H9 (cell line): ENCODE data around the gene VGF. TPM values are rescaled to one million over a fixed set of nuclear protein-coding genes. Genes with fewer than 3 reads are reported as not detected.

Experiments used
- DNase-seq: peaks from one replicate; pipeline ENCODE4 v3.0.0-alpha.2; 2017
- H2AFZ ChIP-seq: one replicate; pipeline ENCODE4 v1.6.1; 2013; ENCODE audit warnings: mild to moderate bottlenecking, low read length, control low read depth, moderate library complexity
- H2AK5ac ChIP-seq: 2 replicates; pipeline ENCODE4 v1.6.1; 2013; ENCODE audit warnings: low read length, control low read depth, mixed read lengths; ENCODE audit not compliant: insufficient read length
- H2BK120ac ChIP-seq: one replicate; pipeline ENCODE4 v1.6.1; 2013; ENCODE audit warnings: low read depth, mild to moderate bottlenecking, low read length, control low read depth, inconsistent platforms; ENCODE audit not compliant: poor library complexity, severe bottlenecking
- H2BK12ac ChIP-seq: 2 replicates; pipeline ENCODE4 v1.6.1; 2013; ENCODE audit warnings: low read length, control low read depth, mixed read lengths, low read depth; ENCODE audit not compliant: insufficient read length
- H2BK15ac ChIP-seq: 2 replicates; pipeline ENCODE4 v1.6.1; 2013; ENCODE audit warnings: low read depth, low read length, control low read depth
- H2BK20ac ChIP-seq: one replicate; pipeline ENCODE4 v1.6.1; 2013; ENCODE audit warnings: low read depth, mild to moderate bottlenecking, low read length, control low read depth, inconsistent platforms; ENCODE audit not compliant: poor library complexity, severe bottlenecking
- H2BK5ac ChIP-seq: 2 replicates; pipeline ENCODE4 v1.6.1; 2013; ENCODE audit warnings: low read length, control low read depth, mixed read lengths; ENCODE audit not compliant: insufficient read length
- H3K14ac ChIP-seq: 2 replicates; pipeline ENCODE4 v1.6.1; 2013; ENCODE audit warnings: low read length, control low read depth; ENCODE audit not compliant: insufficient read depth
- H3K18ac ChIP-seq: 2 replicates; pipeline ENCODE4 v1.6.1; 2013; ENCODE audit warnings: low read depth, mild to moderate bottlenecking, mixed read lengths, low read length, control low read depth; ENCODE audit not compliant: insufficient read length
- H3K23ac ChIP-seq: 2 replicates; pipeline ENCODE4 v1.6.1; 2013; ENCODE audit warnings: low read length, control low read depth, mixed read lengths, low read depth; ENCODE audit not compliant: insufficient read length
- H3K23me2 ChIP-seq: 2 replicates; pipeline ENCODE4 v1.6.1; 2013; ENCODE audit warnings: low read depth, mild to moderate bottlenecking, mixed read lengths, low read length, control low read depth; ENCODE audit not compliant: insufficient read length, poor library complexity, severe bottlenecking
- H3K27ac ChIP-seq: 2 replicates; pipeline ENCODE4 v1.5.1; 2013; ENCODE audit warnings: low read length, control low read depth, mixed read lengths, low read depth; ENCODE audit not compliant: insufficient read length
- H3K27me3 ChIP-seq: 2 replicates; pipeline ENCODE4 v1.6.1; 2013; ENCODE audit warnings: low read length, control low read depth, inconsistent platforms; ENCODE audit not compliant: insufficient read depth
- H3K4ac ChIP-seq: 2 replicates; pipeline ENCODE4 v1.6.1; 2013; ENCODE audit warnings: low read depth, mild to moderate bottlenecking, control low read depth, inconsistent platforms, low read length, moderate library complexity
- H3K4me1 ChIP-seq: 2 replicates; pipeline ENCODE4 v1.6.1; 2013; ENCODE audit warnings: low read length, control low read depth, inconsistent platforms; ENCODE audit not compliant: insufficient read depth
- H3K4me2 ChIP-seq: 2 replicates; pipeline ENCODE4 v1.6.1; 2013; ENCODE audit warnings: low read length, control low read depth, mixed read lengths; ENCODE audit not compliant: insufficient read length, insufficient read depth
- H3K56ac ChIP-seq: 2 replicates; pipeline ENCODE4 v1.6.1; 2013; ENCODE audit warnings: low read depth, mild to moderate bottlenecking, mixed read lengths, low read length, control low read depth; ENCODE audit not compliant: insufficient read length
- H3K79me1 ChIP-seq: 2 replicates; pipeline ENCODE4 v1.6.1; 2013; ENCODE audit warnings: low read depth, mild to moderate bottlenecking, moderate library complexity, low read length, control low read depth, inconsistent platforms; ENCODE audit not compliant: insufficient read depth, poor library complexity, severe bottlenecking
- H3K79me2 ChIP-seq: 2 replicates; pipeline ENCODE4 v1.6.1; 2013; ENCODE audit warnings: low read length, control low read depth, inconsistent platforms; ENCODE audit not compliant: insufficient read depth
- H3K9ac ChIP-seq: 2 replicates; pipeline ENCODE4 v1.6.1; 2013; ENCODE audit warnings: low read length, control low read depth, mixed read lengths; ENCODE audit not compliant: insufficient read length; ENCODE audit errors: extremely low read depth
- H3K9me3 ChIP-seq: one replicate; pipeline ENCODE4 v1.6.1; 2013; ENCODE audit warnings: low read depth, low read length, inconsistent platforms; ENCODE audit not compliant: control insufficient read depth
- H3T11ph ChIP-seq: one replicate; pipeline ENCODE4 v1.6.1; 2013; ENCODE audit warnings: mild to moderate bottlenecking, low read length, control low read depth, inconsistent platforms
- H4K20me1 ChIP-seq: one replicate; pipeline ENCODE4 v1.6.1; 2013; ENCODE audit not compliant: control insufficient read depth, insufficient read length, insufficient read depth
- H4K5ac ChIP-seq: 2 replicates; pipeline ENCODE4 v1.6.1; 2013; ENCODE audit warnings: low read depth, mild to moderate bottlenecking, mixed read lengths, low read length, control low read depth; ENCODE audit not compliant: insufficient read length
- H4K8ac ChIP-seq: replicated peaks from 2 replicates; pipeline ENCODE4 v1.6.1; 2013; ENCODE audit warnings: low read length, control low read depth, mixed read lengths, low read depth; ENCODE audit not compliant: insufficient read length
- H4K91ac ChIP-seq: 2 replicates; pipeline ENCODE4 v1.6.1; 2013; ENCODE audit warnings: low read depth, mild to moderate bottlenecking, moderate library complexity, mixed read lengths, low read length, control low read depth; ENCODE audit not compliant: insufficient read length
- H3K27ac Mint-ChIP-seq, 3 experiments: 2 replicates in 2 of 3; 3 replicates in 1 of 3; pipeline ENCODE4 v1.8.0; 2020 to 2021; ENCODE audit warnings: mixed read lengths in 3 of 3, mild to moderate bottlenecking in 1 of 3, moderate library complexity in 1 of 3
- H3K27me3 Mint-ChIP-seq: 2 replicates; pipeline ENCODE4 v1.8.0; 2021; ENCODE audit warnings: low read depth, mild to moderate bottlenecking, moderate library complexity, mixed read lengths
- H3K36me3 Mint-ChIP-seq, 3 experiments: 2 replicates in 2 of 3; 3 replicates in 1 of 3; pipeline ENCODE4 v1.8.0; 2020 to 2021; ENCODE audit warnings: low read depth in 3 of 3, mixed read lengths in 3 of 3; ENCODE audit not compliant: insufficient read depth in 1 of 3
- H3K4me1 Mint-ChIP-seq, 2 experiments: 2 replicates each; pipeline ENCODE4 v1.8.0; 2020; ENCODE audit warnings: mixed read lengths in 2 of 2
- H3K4me3 Mint-ChIP-seq, 2 experiments: 2 replicates in 1 of 2; 3 replicates in 1 of 2; pipeline ENCODE4 v1.8.0; 2020 to 2021; ENCODE audit warnings: mild to moderate bottlenecking in 2 of 2, mixed read lengths in 2 of 2, moderate library complexity in 1 of 2
- H3K9me3 Mint-ChIP-seq, 2 experiments: 2 replicates in 1 of 2; 3 replicates in 1 of 2; pipeline ENCODE4 v1.8.0; 2020; ENCODE audit warnings: mild to moderate bottlenecking in 2 of 2, mixed read lengths in 2 of 2, moderate library complexity in 1 of 2
- CTCF ChIP-seq: fragments of 200-600 bp; sonication (generic); conservative IDR thresholded peaks from 3 replicates; pipeline ENCODE4 v1.8.0; 2021; ENCODE audit warnings: antibody characterized with exemption, mild to moderate bottlenecking
- WGBS: extraction: QIAGEN DNeasy Blood & Tissue Kit; methylation state at CpG from one replicate; pipeline ENCODE4 v1.1.7; 2013; ENCODE audit warnings: missing lambda C conversion rate, low lambda C conversion rate, mixed read lengths; ENCODE audit not compliant: insufficient read length; ENCODE audit errors: extremely low coverage; 5-methylcytosine and 5-hydroxymethylcytosine counted together
- total RNA-seq: library from RNA; stranded (reverse); gene quantifications from 2 replicates; pipeline ENCODE4 v1.2.1, GENCODE V29; 2021

Gene VGF
- total RNA-seq, 1 experiment from 2014 or later, result 37.1 TPM

DNA sequence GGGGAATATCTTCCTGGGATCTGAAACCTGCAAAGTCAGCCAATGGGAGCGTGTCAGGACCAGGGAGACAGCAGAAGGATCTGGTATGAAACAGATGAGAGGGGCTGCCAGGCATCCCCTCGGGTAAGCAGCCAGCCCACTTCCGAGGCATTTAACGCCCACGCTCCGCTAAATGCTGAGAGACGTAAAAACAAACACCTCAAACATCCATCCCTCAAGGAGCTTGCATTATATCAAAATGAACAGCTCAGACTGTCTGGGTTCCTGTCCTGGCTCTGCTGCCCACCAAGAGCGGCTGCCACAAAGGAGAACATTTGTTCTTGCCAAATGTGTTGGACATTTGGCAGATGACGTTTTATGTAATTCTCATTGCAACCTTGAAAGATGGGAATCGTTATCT lies 45.5 kb downstream of the VGF start:
- H3K27me3 ChIP-seq, result no peaks in the 10 kb centered on the region
- no peaks in the 10 kb centered on the region for H4K20me1 ChIP-seq
- H3K79me2 ChIP-seq, result no peaks in the 10 kb centered on the region
- no peak overlapping the region for H3T11ph ChIP-seq
- Mint-ChIP-seq H3K27ac (peak overlapping the region in 1 of 3 experiments; percentile 38; a peak in 1 of 7 replicates), H3K4me3 (no peak overlapping the region), H3K4me1 (peaks cover 25 to 35% of the 10 kb centered on the region in 2 experiments), H3K36me3 (no peaks in the 10 kb centered on the region; a peak in 1 of 7 replicates), H3K27me3 (peaks cover 1% of the 10 kb centered on the region; the same call in 1 of the 2 replicates), H3K9me3 (peaks cover 0 to 2% of the 10 kb centered on the region in 2 experiments; a peak in 1 of 5 replicates)
- TF ChIP-seq CTCF, result no peak
- H3K18ac ChIP-seq, result no peak overlapping the region
- no peaks in the 10 kb centered on the region for H3K23me2 ChIP-seq
- no peaks in the 10 kb centered on the region for H3K79me1 ChIP-seq
- H2BK15ac ChIP-seq, result no peak overlapping the region
- H3K27ac ChIP-seq, result no peak overlapping the region
- H2BK12ac ChIP-seq, result no peak overlapping the region
- no CpG with 5 or more reads among the region's 10 CpGs for WGBS
- no peak overlapping the region for H4K5ac ChIP-seq
- H4K8ac ChIP-seq, result no peak overlapping the region
- H3K23ac ChIP-seq, result no peak overlapping the region
- H4K91ac ChIP-seq, result no peak overlapping the region
- no peak overlapping the region for H2AFZ ChIP-seq
- H2BK5ac ChIP-seq, result no peak overlapping the region
- H3K4me2 ChIP-seq, result no peak overlapping the region
- DNase-seq, result no peak
- H2BK120ac ChIP-seq, result no peak overlapping the region
- no peak overlapping the region for H3K56ac ChIP-seq
- no peak overlapping the region for H2BK20ac ChIP-seq
- H2AK5ac ChIP-seq, result no peak overlapping the region
- no peak overlapping the region for H3K14ac ChIP-seq
- no peaks in the 10 kb centered on the region for H3K9me3 ChIP-seq
- peaks cover 7% of the 10 kb centered on the region; the same call in 1 of the 2 replicates for H3K4me1 ChIP-seq
- H3K9ac ChIP-seq, result no peak overlapping the region
- H3K4ac ChIP-seq, result no peak overlapping the region
